ENCODE results near the gene CCNA1. TPM values are rescaled to one million over a fixed set of nuclear protein-coding genes. Genes with fewer than 3 reads are reported as not detected.

CCNA1 gene
- 3.5 and 3.7 TPM in 2 replicates for total RNA-seq (ENCODE audit: low replicate concordance)
- long read RNA-seq, transcript CCNA1-201 (9 exons, 1,879 nt) = minor isoform, 5 of 16 reads
- long read RNA-seq, transcript CCNA1-203 (9 exons, 1,699 nt) = major isoform, 10 of 16 reads
- long read RNA-seq, partial matches to known transcripts = 1 of 16 reads
- long read RNA-seq, other reads (novel, unspliced or antisense) = 0 of 16 reads

GRCh38 chr13:36432106-36432544, at the start of gene CCNA1:
TSS of gene CCNA1 (plus strand) at chr13:36432495. CDS start at chr13:36433057, 562 bp downstream.
- peak within 1 kb of the TSS; percentile 60 for H3K27ac Mint-ChIP-seq
- no peak for TF ChIP-seq CTCF (conservative IDR thresholded peaks at IDR 0.05)
- H3K36me3 Mint-ChIP-seq = no peaks in the 10 kb centered on the region
- peaks cover 5% of the 10 kb centered on the region for H3K9me3 Mint-ChIP-seq
- no peak for DNase-seq (ENCODE audit: extremely low spot score, unreplicated experiment)
- H3K27me3 Mint-ChIP-seq = peaks cover 86% of the 10 kb centered on the region
- peaks cover 3% of the 10 kb centered on the region for H3K4me1 Mint-ChIP-seq (ENCODE audit: unreplicated experiment)
- H3K4me3 Mint-ChIP-seq = peak within 1 kb of the TSS; percentile 84

GRCh38 chr13:36385489-36385888, 46.8 kb upstream of the CCNA1 start:
- Mint-ChIP-seq H3K9me3 (no peaks in the 10 kb centered on the region), H3K36me3 (no peaks in the 10 kb centered on the region), H3K4me1 (ENCODE audit: unreplicated experiment) (no peaks in the 10 kb centered on the region), H3K4me3 (no peak overlapping the region), H3K27ac (no peak overlapping the region), H3K27me3 (peaks cover 8% of the 10 kb centered on the region)
- no peak for DNase-seq (ENCODE audit: extremely low spot score, unreplicated experiment)
- no peak for TF ChIP-seq CTCF (conservative IDR thresholded peaks at IDR 0.05)

- Mint-ChIP-seq H3K9me3 (no peaks in the 10 kb centered on the region), H3K4me1 (ENCODE audit: unreplicated experiment) (no peaks in the 10 kb centered on the region), H3K27ac (no peak overlapping the region), H3K4me3 (no peak overlapping the region), H3K27me3 (peaks cover 14% of the 10 kb centered on the region), H3K36me3 (no peaks in the 10 kb centered on the region)
- peak; percentile 49 for TF ChIP-seq CTCF (conservative IDR thresholded peaks at IDR 0.05)
- no peak for DNase-seq (ENCODE audit: extremely low spot score, unreplicated experiment)
Observed at GRCh38 chr13:36395280-36395679, 37.0 kb upstream of the CCNA1 start.

GRCh38 chr13:36405151-36405550, 27.1 kb upstream of the CCNA1 start:
- no peak for DNase-seq (ENCODE audit: extremely low spot score, unreplicated experiment)
- Mint-ChIP-seq H3K4me1 (ENCODE audit: unreplicated experiment) (no peaks in the 10 kb centered on the region), H3K9me3 (no peaks in the 10 kb centered on the region), H3K27me3 (peaks cover 9% of the 10 kb centered on the region), H3K36me3 (no peaks in the 10 kb centered on the region), H3K4me3 (no peak overlapping the region), H3K27ac (no peak overlapping the region)
- TF ChIP-seq CTCF (conservative IDR thresholded peaks at IDR 0.05) = no peak

GRCh38 chr13:36412736-36413135, 19.6 kb upstream of the CCNA1 start:
- no peak overlapping the region for H3K4me3 Mint-ChIP-seq
- no peak for DNase-seq (ENCODE audit: extremely low spot score, unreplicated experiment)
- no peaks in the 10 kb centered on the region for H3K36me3 Mint-ChIP-seq
- H3K27ac Mint-ChIP-seq = no peak overlapping the region
- peaks cover 11% of the 10 kb centered on the region for H3K9me3 Mint-ChIP-seq
- H3K27me3 Mint-ChIP-seq = peaks cover 6% of the 10 kb centered on the region
- TF ChIP-seq CTCF (conservative IDR thresholded peaks at IDR 0.05) = no peak
- H3K4me1 Mint-ChIP-seq (ENCODE audit: unreplicated experiment) = peaks cover under 1% of the 10 kb centered on the region
